ENCODE data around the gene ZBED2.
"Not testable (repeated sequence)": the region's sequence is repeated elsewhere in the genome, so short reads cannot be mapped to it uniquely, and the experiment has no call there.

Gene ZBED2, protein sequence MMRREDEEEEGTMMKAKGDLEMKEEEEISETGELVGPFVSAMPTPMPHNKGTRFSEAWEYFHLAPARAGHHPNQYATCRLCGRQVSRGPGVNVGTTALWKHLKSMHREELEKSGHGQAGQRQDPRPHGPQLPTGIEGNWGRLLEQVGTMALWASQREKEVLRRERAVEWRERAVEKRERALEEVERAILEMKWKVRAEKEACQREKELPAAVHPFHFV

GRCh38 chr3:111595232-111595631 lies at the start of gene ZBED2:
TSS of gene ZBED2 (minus strand) at chr3:111595346. CDS start at chr3:111594201, 1,145 bp downstream.
- DNase-seq = no peak

DNA sequence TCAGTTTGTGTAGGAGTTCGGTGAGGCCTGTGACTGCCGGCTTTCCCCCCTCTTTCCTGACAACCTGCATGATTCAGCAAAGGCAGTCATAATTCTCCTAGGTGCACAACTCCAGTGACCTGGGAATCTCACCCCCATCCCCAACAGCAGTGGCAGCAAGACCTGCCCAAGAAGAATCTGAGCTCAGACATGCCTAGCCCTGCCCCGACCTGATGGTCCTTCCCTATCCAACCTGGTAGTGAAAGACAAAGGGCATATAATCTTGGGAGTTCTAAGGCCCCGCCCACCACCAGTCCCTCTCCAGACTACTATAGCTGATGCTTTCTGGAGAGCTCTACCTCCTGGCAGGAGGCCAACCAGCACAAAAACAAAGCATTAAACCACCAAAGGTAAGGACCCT lies 44.2 kb upstream of the ZBED2 start:
- no peak for DNase-seq

DNA sequence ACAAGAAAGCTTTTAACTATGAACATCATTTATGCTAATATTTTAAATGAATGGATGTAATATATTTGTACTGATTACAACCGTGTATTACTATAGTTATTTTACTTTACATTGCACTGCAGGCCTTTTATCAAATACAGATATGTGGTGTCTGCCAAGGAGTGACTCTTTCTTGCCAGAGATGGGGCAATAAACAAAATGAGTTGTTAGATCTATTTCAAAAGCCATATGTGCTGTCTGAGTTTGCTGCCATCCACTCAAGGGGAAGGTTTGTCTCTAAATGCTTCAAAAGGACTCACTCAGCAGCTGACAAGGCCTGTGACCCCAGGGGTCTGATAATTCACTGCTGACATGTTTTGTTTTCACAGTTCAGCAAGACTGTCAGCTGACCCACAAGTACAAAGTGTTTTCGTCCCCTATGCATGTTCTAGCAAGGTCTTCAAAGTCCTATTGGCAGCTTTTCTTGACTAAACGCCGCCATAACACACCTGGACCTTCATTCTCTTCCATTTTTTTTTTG lies 41.3 kb upstream of the ZBED2 start:
- DNase-seq = no peak

DNA sequence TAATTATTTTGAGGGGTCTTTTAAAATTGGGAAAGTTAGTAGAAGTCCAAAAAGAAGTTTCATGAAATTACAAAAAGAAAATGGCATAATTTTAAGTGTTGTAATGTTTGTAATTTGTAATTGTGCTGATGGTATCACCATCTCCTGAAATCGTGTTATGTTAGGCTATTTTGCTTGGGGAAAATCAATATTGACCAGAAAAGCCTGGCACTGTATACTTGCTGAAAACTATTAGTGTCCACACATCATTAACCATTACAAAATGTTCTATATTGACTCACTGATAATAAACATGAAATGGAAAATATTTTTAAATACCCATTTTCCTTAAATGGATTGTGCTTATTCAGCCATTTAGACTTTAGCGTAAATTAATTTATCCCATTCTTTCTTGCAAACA lies 40.3 kb upstream of the ZBED2 start:
- no peak for DNase-seq

DNA sequence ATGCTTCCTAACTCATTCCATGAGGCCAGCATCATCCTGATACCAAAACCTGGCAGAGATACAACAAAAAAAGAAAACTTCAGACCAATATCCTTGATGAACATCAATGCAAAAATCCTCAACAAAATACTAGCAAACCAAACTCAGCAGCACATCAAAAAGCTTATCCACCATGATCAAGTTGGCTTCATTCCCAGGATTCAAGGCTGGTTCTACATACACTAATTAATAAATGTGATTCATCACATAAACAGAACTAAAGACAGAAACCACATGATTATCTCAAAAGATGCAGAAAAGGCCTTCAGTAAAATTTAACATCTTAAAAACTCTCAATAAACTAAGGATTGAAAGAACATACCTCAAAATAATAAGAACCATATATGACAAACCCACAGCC lies 35.5 kb upstream of the ZBED2 start:
- DNase-seq = not testable (repeated sequence)

- not testable (repeated sequence) for DNase-seq
Measured at GRCh38 chr3:111629018-111629417, 33.9 kb upstream of the ZBED2 start.

GRCh38 chr3:111627092-111627491 lies 31.9 kb upstream of the ZBED2 start:
- no peak for DNase-seq

DNA sequence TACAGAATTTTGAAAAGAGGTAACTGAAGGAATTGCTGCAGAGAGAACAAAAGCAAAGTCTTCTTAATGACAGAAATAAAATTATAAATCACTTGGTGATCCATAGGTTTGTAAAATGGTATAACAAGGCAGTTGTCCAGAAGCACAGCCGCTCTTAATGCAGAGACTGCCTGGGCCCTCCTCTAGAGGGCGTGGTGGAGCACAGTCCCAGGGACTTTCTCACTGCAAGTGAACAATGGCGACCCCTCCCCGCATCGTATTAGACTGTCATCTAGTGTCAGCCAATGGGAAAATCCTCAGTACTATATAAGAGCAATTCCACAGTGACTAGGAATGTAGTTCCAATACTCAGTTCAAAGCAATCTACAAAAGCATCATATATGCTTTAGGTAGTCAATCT lies 26.4 kb upstream of the ZBED2 start:
- peak in 1 of 56 donors; percentile 1 for DNase-seq

DNA sequence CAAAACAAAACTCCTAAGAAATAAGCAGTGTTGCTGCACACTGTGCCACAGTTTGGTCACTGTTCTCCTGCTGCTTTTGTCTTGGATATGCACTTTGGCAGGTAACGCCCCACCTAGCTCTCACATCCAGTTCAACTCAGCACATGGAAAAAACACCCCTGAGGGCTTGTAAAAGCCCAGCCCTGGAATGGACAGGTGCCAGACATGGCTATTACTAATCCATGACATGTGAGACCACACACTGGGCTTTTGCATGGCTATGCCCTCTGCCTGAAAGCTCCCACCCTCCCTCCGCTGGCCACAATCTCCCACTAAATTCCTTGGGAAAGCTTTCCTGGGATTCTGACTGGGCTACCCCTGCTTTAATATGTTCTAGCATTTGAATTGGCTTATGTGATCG lies 24.7 kb upstream of the ZBED2 start:
- no peak for DNase-seq

DNA sequence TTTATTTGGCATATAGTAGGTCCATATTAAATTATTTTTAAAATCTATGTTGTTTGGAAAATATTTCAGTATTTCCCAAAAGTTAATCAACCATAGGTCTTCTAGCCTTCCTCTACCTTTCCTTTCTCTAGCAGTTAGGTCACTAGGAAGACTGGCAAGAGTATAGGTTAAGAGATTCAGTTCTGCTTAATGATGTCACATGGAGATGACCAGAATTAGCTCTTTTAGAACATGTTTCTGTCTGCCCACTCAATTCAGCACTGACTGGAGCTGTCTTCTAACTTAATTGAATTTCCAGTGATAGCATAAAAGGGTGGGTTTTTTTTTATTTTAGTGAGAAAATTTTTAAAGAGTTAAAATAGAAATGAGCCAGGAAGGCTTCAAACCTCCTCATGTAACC lies 23.8 kb upstream of the ZBED2 start:
- DNase-seq = no peak

GRCh38 chr3:111617912-111618601 lies 22.9 kb upstream of the ZBED2 start:
- no peak for DNase-seq

GRCh38 chr3:111617406-111617805 lies 22.3 kb upstream of the ZBED2 start:
- no peak for DNase-seq

DNA sequence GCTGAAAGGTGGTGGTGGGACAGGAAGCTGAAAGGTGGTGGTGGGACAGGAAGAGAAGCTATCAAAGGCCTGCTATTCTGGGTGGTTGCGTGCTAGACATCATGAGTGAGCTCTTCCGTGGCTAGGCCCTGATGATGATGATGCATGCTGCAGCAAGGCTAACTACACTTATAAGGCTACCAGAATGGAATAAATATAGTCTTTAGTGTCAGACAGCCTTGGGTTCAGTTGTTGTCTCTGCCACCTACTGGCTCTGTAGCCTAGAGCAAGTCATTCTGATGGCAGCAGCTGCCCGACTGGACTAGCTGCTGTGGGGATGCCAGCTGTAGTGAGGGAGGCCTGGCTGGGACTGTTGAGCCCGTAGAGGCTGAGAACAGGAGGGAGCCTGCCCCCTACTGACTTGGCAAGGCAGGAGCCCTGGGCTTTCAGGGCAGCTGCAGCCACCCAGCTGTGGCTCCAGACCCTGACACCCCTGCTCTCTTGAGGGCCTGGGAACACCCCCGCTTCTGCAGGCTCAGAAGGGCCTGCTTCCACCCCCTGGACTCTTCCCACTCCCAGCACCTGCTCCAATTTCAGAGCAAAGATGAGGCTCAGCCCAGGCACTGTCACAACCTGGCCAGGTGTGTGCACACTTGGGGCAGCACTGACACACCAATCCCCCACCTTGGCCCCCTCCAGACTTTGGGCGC lies 21.4 kb upstream of the ZBED2 start:
- DNase-seq = no peak

DNA sequence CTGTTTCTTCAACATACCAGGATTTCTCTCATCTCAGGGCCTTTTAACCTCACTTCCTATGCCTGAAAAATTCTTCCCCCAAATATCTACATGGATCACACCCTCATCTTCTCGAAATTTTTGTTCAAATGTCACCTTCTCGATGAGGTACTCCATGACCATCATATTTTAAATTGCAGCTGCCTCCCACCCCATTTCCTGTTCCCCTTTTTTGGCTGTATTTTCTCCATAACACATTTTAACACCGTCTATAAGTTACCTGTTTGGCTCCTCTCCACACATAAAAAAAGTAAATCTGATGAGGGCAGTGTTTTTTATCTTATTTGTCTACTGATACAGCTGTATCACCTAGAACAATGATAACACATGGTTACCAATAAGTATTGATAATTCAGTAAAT lies 20.7 kb upstream of the ZBED2 start:
- no peak for DNase-seq

- no peak for DNase-seq
Measured at GRCh38 chr3:111613294-111613693, 18.1 kb upstream of the ZBED2 start.

- no peak for DNase-seq
Measured at GRCh38 chr3:111610612-111611054, 15.5 kb upstream of the ZBED2 start.

GRCh38 chr3:111610189-111610588 lies 15.0 kb upstream of the ZBED2 start:
- no peak for DNase-seq

DNA sequence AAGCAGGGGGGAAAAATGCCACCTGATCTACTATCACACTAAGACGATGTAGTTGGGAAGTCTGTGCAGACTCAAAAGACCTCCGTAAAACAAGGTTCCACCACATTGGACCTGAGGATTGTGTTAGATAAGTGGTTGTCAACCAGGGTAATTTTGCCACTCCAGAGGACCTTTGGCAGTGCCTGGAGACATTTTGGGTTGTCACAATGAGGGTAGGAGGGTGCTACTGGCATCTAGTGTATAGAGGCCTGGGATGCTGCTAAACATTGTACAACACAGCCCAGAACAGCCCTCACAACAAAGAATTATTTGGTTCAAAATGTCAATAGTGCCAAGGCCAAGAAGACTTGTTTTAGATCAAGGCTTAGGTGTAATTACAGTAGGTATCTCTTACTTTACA lies 14.6 kb upstream of the ZBED2 start:
- no peak for DNase-seq

DNA sequence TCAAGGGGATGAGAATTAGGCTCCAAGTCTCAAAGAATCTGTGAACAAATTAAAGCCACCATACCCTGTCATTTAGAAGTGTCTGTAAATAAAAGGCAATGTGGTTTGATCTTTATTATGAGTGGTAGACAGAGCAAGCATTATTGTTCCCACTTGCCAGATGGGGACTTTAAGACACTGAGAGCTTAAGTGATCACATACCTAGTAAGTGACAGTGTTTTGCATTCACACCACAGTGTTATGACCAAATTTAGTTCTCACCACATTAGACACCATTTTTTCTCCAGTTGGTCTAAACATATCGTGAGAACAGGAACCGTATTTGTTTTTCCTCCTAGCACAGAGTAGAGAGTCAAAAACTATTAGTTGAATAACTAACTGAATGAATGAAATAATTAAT lies 13.2 kb upstream of the ZBED2 start:
- no peak for DNase-seq

DNA sequence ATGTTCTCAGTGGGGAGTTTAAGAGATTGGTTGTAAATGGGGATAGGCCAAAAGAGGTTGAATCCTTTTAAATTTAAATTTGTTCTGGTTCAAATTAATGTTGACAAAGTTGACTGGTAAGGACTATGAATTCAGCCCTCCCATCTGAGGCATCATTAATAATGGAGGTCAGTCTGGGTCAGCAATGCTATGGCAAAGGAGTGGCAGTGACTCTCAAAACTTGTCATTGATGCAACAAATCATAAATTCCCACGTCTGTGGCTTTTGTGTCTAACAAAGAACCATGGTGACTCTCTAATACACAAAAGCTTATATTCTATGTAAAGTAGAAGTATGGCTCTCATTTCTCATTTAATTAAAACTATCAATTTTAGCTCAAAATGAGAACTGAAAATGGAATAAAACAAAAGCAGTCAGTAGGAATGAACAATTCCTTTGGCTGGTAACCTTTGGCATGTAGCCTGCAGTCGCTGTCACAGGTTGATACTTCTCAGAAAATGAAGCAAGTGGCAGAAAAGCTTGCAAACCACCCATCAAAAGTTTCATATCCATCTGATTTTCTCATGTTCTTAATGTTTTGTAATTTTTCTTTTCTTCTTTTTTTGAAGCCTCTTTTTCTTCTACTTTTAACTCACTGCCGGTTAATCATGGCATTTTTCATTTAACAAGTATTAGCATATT lies 12.2 kb upstream of the ZBED2 start:
- no peak for DNase-seq

GRCh38 chr3:111605493-111605892 lies 10.3 kb upstream of the ZBED2 start:
- DNase-seq = no peak

GRCh38 chr3:111605018-111605417 lies 9.9 kb upstream of the ZBED2 start:
- no peak for DNase-seq

All from amygdala (tissue), 56 donors.